Stomach (tissue), 4 donors: ENCODE data around the gene ZFP69.

Source experiments
- CTCF ChIP-seq, 7 experiments: fragments of 450-650 bp in 4 of 7; fragments of 200-600 bp in 3 of 7; sonication (generic) in 3 of 7; IDR thresholded peaks; one replicate each; pipeline ENCODE4 v1.5.1; 2016 to 2019; ENCODE audit warnings: antibody characterized with exemption in 7 of 7, control low read depth in 2 of 7, mild to moderate bottlenecking in 1 of 7
- POLR2A ChIP-seq, 4 donors: fragments of 450-650 bp; IDR thresholded peaks; one replicate each; pipeline ENCODE4 v1.6.1; 2016; ENCODE audit warnings: antibody characterized with exemption in 4 of 4, control low read depth in 2 of 4, mild to moderate bottlenecking in 1 of 4, moderate library complexity in 1 of 4

- TF ChIP-seq CTCF (IDR thresholded peaks at IDR 0.05), result no peak
- TF ChIP-seq POLR2A (IDR thresholded peaks at IDR 0.05), result no peak
Observed at GRCh38 chr1:40432644-40433390, 44.3 kb upstream of the ZFP69 start.
